ENCODE data around the gene RIPOR2.

- TF ChIP-seq, protein P1, sequence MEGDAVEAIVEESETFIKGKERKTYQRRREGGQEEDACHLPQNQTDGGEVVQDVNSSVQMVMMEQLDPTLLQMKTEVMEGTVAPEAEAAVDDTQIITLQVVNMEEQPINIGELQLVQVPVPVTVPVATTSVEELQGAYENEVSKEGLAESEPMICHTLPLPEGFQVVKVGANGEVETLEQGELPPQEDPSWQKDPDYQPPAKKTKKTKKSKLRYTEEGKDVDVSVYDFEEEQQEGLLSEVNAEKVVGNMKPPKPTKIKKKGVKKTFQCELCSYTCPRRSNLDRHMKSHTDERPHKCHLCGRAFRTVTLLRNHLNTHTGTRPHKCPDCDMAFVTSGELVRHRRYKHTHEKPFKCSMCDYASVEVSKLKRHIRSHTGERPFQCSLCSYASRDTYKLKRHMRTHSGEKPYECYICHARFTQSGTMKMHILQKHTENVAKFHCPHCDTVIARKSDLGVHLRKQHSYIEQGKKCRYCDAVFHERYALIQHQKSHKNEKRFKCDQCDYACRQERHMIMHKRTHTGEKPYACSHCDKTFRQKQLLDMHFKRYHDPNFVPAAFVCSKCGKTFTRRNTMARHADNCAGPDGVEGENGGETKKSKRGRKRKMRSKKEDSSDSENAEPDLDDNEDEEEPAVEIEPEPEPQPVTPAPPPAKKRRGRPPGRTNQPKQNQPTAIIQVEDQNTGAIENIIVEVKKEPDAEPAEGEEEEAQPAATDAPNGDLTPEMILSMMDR (IDR thresholded peaks at IDR 0.05; ENCODE audit: extremely low read depth in 1 of 2, insufficient read depth in 1 of 2, low read depth in 1 of 2, low read length in 2 of 2) = no peak
- TF ChIP-seq EZH2 (IDR thresholded peaks at IDR 0.05; ENCODE audit: borderline replicate concordance, low read depth, low read length, severe bottlenecking) = no peak
Measured at GRCh38 chr6:24974182-24975171, 38.7 kb upstream of the RIPOR2 start.

All from endothelial cell of umbilical vein (primary cell).